ENCODE data around the gene PDCD6IP. TPM values are rescaled to one million over a fixed set of nuclear protein-coding genes. Genes with fewer than 3 reads are reported as not detected.

The PDCD6IP gene
- total and polyA plus RNA-seq, 2 donors from 2014 or later: 47.2 to 240 TPM

DNA sequence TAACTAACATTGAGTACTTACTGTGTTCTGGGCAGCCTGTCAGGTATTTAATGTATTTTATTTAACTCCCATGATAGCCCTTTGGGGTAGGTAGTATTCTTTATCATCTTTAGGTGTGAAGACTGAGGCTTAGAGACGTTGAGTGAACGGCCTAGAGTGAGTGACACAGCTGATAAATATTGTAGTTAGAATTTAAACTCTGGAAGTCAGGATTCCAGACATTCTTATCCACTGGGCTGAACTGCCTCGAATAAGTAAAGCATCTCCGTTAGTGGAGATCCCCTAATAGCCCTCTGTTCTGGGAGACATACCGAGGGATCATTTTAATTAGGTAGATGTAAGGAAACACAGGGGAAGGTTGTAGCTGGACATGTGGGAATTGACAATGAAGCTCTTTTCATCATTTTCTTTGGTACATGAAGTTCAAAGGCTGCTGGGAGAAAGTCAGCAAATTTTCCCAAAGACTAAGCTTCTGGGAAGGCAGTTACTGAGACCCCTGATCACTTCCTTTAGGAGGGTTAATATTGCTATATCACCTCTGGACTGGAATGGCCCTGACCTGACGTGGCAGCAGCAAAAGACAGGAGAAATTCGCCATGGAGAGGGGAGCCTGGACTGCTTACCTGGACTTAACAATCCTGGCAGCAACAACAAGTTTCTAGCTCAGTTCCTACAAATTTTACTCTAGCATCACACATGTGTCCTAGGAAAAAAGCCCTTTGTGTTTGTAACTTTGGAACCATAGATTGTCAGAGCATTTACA, 11.7 kb upstream of the PDCD6IP start:
- H3K27ac ChIP-seq (ENCODE audit: low read depth in 2 of 2, low read length in 2 of 2): no peak overlapping the region
- intact Hi-C loops (cut with DNase I): loop anchor here (10.0 kb wide), 1 partner anchor 152 kb away; no protein-coding TSS in a partner anchor
- H3K27me3 ChIP-seq (ENCODE audit: control insufficient read depth, insufficient read depth, low read length): no peaks in the 10 kb centered on the region
- no peaks in the 10 kb centered on the region for H3K4me1 ChIP-seq (ENCODE audit: control insufficient read depth in 2 of 3, insufficient read depth in 2 of 3, low read depth in 1 of 3, low read length in 3 of 3)
- peak overlapping the region in 2 of 3 donors; percentile 13 to 28 for H3K4me3 ChIP-seq (ENCODE audit: low read length in 3 of 3)
- no peak overlapping the region for H3K9ac ChIP-seq (ENCODE audit: low read length in 3 of 3)
- TF ChIP-seq, protein P1, sequence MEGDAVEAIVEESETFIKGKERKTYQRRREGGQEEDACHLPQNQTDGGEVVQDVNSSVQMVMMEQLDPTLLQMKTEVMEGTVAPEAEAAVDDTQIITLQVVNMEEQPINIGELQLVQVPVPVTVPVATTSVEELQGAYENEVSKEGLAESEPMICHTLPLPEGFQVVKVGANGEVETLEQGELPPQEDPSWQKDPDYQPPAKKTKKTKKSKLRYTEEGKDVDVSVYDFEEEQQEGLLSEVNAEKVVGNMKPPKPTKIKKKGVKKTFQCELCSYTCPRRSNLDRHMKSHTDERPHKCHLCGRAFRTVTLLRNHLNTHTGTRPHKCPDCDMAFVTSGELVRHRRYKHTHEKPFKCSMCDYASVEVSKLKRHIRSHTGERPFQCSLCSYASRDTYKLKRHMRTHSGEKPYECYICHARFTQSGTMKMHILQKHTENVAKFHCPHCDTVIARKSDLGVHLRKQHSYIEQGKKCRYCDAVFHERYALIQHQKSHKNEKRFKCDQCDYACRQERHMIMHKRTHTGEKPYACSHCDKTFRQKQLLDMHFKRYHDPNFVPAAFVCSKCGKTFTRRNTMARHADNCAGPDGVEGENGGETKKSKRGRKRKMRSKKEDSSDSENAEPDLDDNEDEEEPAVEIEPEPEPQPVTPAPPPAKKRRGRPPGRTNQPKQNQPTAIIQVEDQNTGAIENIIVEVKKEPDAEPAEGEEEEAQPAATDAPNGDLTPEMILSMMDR (IDR thresholded peaks at IDR 0.05; ENCODE audit: borderline replicate concordance, extremely low read depth, insufficient read depth): no peak
- no peaks in the 10 kb centered on the region for H3K9me3 ChIP-seq (ENCODE audit: control insufficient read depth in 2 of 3, insufficient read depth in 1 of 3, low read length in 3 of 3)
- no peak for FAIRE-seq
- H3K36me3 ChIP-seq (ENCODE audit: control insufficient read depth in 2 of 3, insufficient read depth in 3 of 3, low read length in 3 of 3): no peaks in the 10 kb centered on the region
- DNase-seq: no peak

DNA sequence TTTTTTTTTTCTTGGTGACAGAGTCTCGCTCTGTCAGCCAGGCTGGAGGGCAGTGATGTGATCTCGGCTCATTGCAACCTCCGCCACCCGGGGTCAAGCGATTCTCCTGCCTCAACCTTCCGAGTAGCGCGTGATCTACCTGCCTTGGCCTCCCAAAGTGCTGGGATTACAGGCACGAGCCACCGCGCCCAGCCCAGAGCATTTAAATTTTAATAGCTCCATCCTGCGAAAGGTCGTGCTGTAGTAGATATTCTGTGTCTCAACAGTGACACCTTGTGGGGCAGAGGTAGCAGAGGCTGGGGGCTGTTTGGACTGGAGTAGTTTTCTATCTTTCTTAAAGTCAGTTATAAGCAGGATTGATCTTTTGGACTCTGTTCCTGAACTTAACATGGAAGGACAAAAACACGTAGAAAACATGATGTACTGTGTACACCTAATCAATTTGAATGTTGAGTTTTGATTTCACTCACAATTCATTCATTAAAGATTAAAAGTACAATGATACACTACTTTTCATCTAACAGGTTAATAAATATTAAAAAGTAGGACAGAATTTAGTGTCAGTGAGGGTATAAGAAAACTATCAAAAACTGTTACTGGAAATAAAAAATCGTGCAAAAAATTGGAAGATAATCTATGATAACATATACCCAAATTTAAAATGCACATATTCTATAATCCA, 11.0 kb upstream of the PDCD6IP start:
- no peaks in the 10 kb centered on the region for H3K36me3 ChIP-seq (ENCODE audit: control insufficient read depth in 2 of 3, insufficient read depth in 3 of 3, low read length in 3 of 3)
- no peak overlapping the region for H3K9ac ChIP-seq (ENCODE audit: low read length in 3 of 3)
- H3K27ac ChIP-seq (ENCODE audit: low read depth in 2 of 2, low read length in 2 of 2): no peak overlapping the region
- peak overlapping the region in 2 of 3 donors; percentile 13 to 28 for H3K4me3 ChIP-seq (ENCODE audit: low read length in 3 of 3)
- FAIRE-seq (peak; percentile 38), DNase-seq (peak in 4 of 5 donors; percentile 63 to 83 (median 72))
- intact Hi-C loops (cut with DNase I): loop anchor here (10.0 kb wide), 1 partner anchor 153 kb away; no protein-coding TSS in a partner anchor
- H3K27me3 ChIP-seq (ENCODE audit: control insufficient read depth, insufficient read depth, low read length): no peaks in the 10 kb centered on the region
- no peaks in the 10 kb centered on the region for H3K9me3 ChIP-seq (ENCODE audit: control insufficient read depth in 2 of 3, insufficient read depth in 1 of 3, low read length in 3 of 3)
- H3K4me1 ChIP-seq (ENCODE audit: control insufficient read depth in 2 of 3, insufficient read depth in 2 of 3, low read depth in 1 of 3, low read length in 3 of 3): no peaks in the 10 kb centered on the region
- TF ChIP-seq, protein P1 (IDR thresholded peaks at IDR 0.05; ENCODE audit: borderline replicate concordance, extremely low read depth, insufficient read depth): peak; percentile 73

DNA sequence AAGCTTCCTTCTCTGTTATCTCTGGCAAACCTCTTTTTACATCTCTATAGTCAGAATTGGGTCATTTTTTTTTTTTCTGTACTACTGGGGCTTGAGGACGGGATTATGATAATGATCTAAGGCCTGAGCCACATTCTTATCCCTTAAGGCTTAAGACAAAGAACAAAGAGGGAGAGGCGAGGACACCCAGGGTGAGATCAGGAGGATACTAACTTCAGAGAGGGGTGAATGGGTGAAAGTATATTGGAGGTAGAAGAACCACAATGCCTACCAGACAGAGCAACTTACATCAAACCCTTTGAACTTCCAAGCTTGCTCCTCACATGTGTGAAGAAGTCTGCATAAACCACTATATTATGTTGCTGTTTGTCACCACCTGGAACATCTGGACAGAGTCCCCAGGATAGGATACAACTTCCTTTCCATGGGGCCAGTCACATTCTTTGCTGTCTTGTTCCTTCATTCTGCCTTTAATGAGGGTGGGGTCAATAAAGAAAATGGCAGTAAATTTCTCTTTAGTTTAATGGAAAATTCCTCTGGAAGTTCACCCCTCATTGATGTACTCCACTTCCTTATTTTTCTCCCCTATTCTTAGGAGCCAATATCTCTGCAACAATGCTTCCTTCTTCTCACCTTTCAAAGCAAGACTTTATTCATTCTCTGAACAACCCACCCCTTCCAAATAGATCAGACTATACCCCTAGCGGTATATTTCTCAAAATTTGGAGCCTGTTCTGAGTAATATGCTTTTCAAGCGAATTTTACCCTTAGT, 9.1 kb upstream of the PDCD6IP start:
- no peak for FAIRE-seq
- Histone ChIP-seq H3K4me1 (ENCODE audit: control insufficient read depth in 2 of 3, insufficient read depth in 2 of 3, low read depth in 1 of 3, low read length in 3 of 3) (no peaks in the 10 kb centered on the region), H3K9me3 (ENCODE audit: control insufficient read depth in 2 of 3, insufficient read depth in 1 of 3, low read length in 3 of 3) (no peaks in the 10 kb centered on the region), H3K27me3 (ENCODE audit: control insufficient read depth, insufficient read depth, low read length) (no peaks in the 10 kb centered on the region), H3K36me3 (ENCODE audit: control insufficient read depth in 2 of 3, insufficient read depth in 3 of 3, low read length in 3 of 3) (no peaks in the 10 kb centered on the region), H3K4me3 (ENCODE audit: low read length in 3 of 3) (no peak overlapping the region), H3K27ac (ENCODE audit: low read depth in 2 of 2, low read length in 2 of 2) (no peak overlapping the region), H3K9ac (ENCODE audit: low read length in 3 of 3) (no peak overlapping the region)
- no peak for DNase-seq
- TF ChIP-seq, protein P1 (IDR thresholded peaks at IDR 0.05; ENCODE audit: borderline replicate concordance, extremely low read depth, insufficient read depth): no peak
- intact Hi-C loops (cut with DNase I): loop anchor here (10.0 kb wide), 1 partner anchor 155 kb away; no protein-coding TSS in a partner anchor
